ENCODE data around the gene KBTBD6.

GRCh38 chr13:41157048-41157717 lies 24.6 kb upstream of the KBTBD6 start:
- TF ChIP-seq POLR2A (IDR thresholded peaks at IDR 0.05) (no peak), CTCF (IDR thresholded peaks at IDR 0.05) (no peak), POLR2AphosphoS5 (IDR thresholded peaks at IDR 0.05) (no peak)
